Gastrocnemius medialis (tissue), 4 donors: Measurements from ENCODE around the gene PLA2G6.

Experiments
- CTCF ChIP-seq, 5 experiments: fragments of 450-650 bp in 3 of 5; fragments of 200-600 bp in 2 of 5; sonication (generic) in 2 of 5; IDR thresholded peaks in 4 of 5; conservative IDR thresholded peaks in 1 of 5; 1 replicate in 4 of 5; 2 replicates in 1 of 5; pipeline ENCODE4 v1.5.1; 2016 to 2019; ENCODE audit warnings: antibody characterized with exemption in 5 of 5, mild to moderate bottlenecking in 3 of 5, moderate library complexity in 3 of 5
- POLR2A ChIP-seq, 2 donors: fragments of 450-650 bp; IDR thresholded peaks; one replicate each; pipeline ENCODE4 v1.6.1; 2017; ENCODE audit warnings: antibody characterized with exemption in 2 of 2, mild to moderate bottlenecking in 2 of 2, moderate library complexity in 2 of 2

GRCh38 chr22:38165922-38166593 is 15.6 kb downstream of the PLA2G6 start:
- no peak for TF ChIP-seq CTCF (IDR thresholded peaks at IDR 0.05 in 4 of 5, conservative IDR thresholded peaks at IDR 0.05 in 1 of 5)
- no peak for TF ChIP-seq POLR2A (IDR thresholded peaks at IDR 0.05)
